K562 (cell line): Measurements from ENCODE around the gene GPSM3. TPM values are rescaled to one million over a fixed set of nuclear protein-coding genes. Genes with fewer than 3 reads are reported as not detected.

Source experiments
- ARID1B ChIP-seq: fragments of 450-650 bp; IDR thresholded peaks from 2 replicates; pipeline ENCODE4 v1.6.1; 2016; ENCODE audit warnings: antibody characterized with exemption, mild to moderate bottlenecking, inconsistent platforms
- BHLHE40 ChIP-seq: IDR thresholded peaks from 2 replicates; pipeline ENCODE4 v1.6.1; 2011; ENCODE audit warnings: low read length, improper control_type of control experiment
- CBFA2T2 ChIP-seq: fragments of 450-650 bp; conservative IDR thresholded peaks from 2 replicates; pipeline ENCODE4 v1.6.1; 2017; ENCODE audit warnings: mild to moderate bottlenecking
- CBX2 ChIP-seq: fragments of 200-600 bp; sonication (generic); IDR thresholded peaks from one replicate; pipeline ENCODE4 v1.6.1; 2012; ENCODE audit warnings: mild to moderate bottlenecking, low read length, inconsistent platforms; ENCODE audit not compliant: insufficient read depth, poor library complexity, severe bottlenecking
- COPS2 ChIP-seq: fragments of 450-650 bp; conservative IDR thresholded peaks from 2 replicates; pipeline ENCODE4 v1.6.1; 2016; ENCODE audit warnings: mild to moderate bottlenecking, moderate library complexity
- FOXK1 ChIP-seq: sonication (generic); formaldehyde crosslinking; IDR thresholded peaks from 2 replicates; pipeline ENCODE4 v1.8.0; 2022; ENCODE audit warnings: missing genetic modification reagents, mild to moderate bottlenecking, borderline replicate concordance
- FOXK2 ChIP-seq, 2 experiments: fragments of 450-650 bp; IDR thresholded peaks in 1 of 2; conservative IDR thresholded peaks in 1 of 2; 2 replicates each; pipeline ENCODE4 v1.6.1; 2016; ENCODE audit warnings: low read depth in 2 of 2, mild to moderate bottlenecking in 1 of 2
- KLF16 ChIP-seq: IDR thresholded peaks from 2 replicates; pipeline ENCODE4 v1.6.1; 2016; ENCODE audit warnings: antibody characterized with exemption
- MYBL2 ChIP-seq, 2 experiments: fragments of 450-650 bp in 1 of 2; sonication (generic) in 1 of 2; formaldehyde crosslinking in 1 of 2; IDR thresholded peaks; 2 replicates each; pipeline versions ENCODE4 v1.6.1 to v1.8.1; 2017 to 2022; ENCODE audit warnings: borderline replicate concordance in 1 of 2, inconsistent platforms in 1 of 2, low read depth in 1 of 2, mild to moderate bottlenecking in 1 of 2, missing genetic modification reagents in 1 of 2, moderate library complexity in 1 of 2
- NFYB ChIP-seq: IDR thresholded peaks from 2 replicates; pipeline ENCODE4 v1.6.1; 2011; ENCODE audit warnings: mild to moderate bottlenecking, moderate library complexity; ENCODE audit not compliant: insufficient read length; ENCODE audit errors: extremely low read depth
- SMARCC2 ChIP-seq: fragments of 450-650 bp; IDR thresholded peaks from 2 replicates; pipeline ENCODE4 v1.6.1; 2017; ENCODE audit warnings: antibody characterized with exemption, moderate library complexity, mild to moderate bottlenecking, low read depth
- TSC22D4 ChIP-seq: fragments of 450-650 bp; IDR thresholded peaks from 2 replicates; pipeline ENCODE4 v1.6.1; 2016; ENCODE audit warnings: missing genetic modification characterization, missing biosample characterization, control low read depth
- ZNF699 ChIP-seq: fragments of 250-450 bp; sonication (Bioruptor Pico); IDR thresholded peaks from 2 replicates; pipeline ENCODE4 v1.8.0; 2021; ENCODE audit warnings: mild to moderate bottlenecking, moderate library complexity; ENCODE audit not compliant: insufficient replicate concordance
- polyA plus RNA-seq, 8 experiments: library from polyadenylated mRNA; depleted of rRNA in 4 of 8; stranded (reverse) in 5 of 8; unstranded in 3 of 8; fragments of >200 nt; fragmentation: Nextera tagmentation in 2 of 8; fragmentation: Illumina TruSeq in 1 of 8; extraction: Ambion mirVana in 2 of 8; extraction: Trizol in 1 of 8; gene quantifications; 2 replicates each; pipeline versions ENCODE4 v1.2.1 to v1.2.3, GENCODE V29; 2011 to 2014; ENCODE audit warnings: inconsistent platforms in 1 of 8, missing spikeins in 1 of 8
- total RNA-seq, 7 experiments: library from RNA; depleted of rRNA in 6 of 7; stranded (reverse); fragments of >200 nt in 6 of 7; fragmentation: Illumina TruSeq in 2 of 7; extraction: Trizol in 2 of 7; gene quantifications; 2 replicates each; pipeline versions ENCODE4 v1.2.1 to v1.2.3, GENCODE V29; 2011 to 2021; ENCODE audit warnings: low replicate concordance in 1 of 7
- TF ChIP-seq, protein P1 (sequence below), 2 experiments: fragments of 450-650 bp; IDR thresholded peaks; 2 replicates each; pipeline ENCODE4 v1.6.1; 2018; ENCODE audit warnings: mild to moderate bottlenecking in 2 of 2, low read depth in 1 of 2; ENCODE audit not compliant: partially characterized antibody in 2 of 2
- TF ChIP-seq, protein P2 (sequence below): sonication (generic); formaldehyde crosslinking; IDR thresholded peaks from 2 replicates; pipeline ENCODE4 v1.8.1; 2023; ENCODE audit warnings: missing genetic modification reagents, mild to moderate bottlenecking, borderline replicate concordance
- TF ChIP-seq, protein P3 (sequence below): fragments of 250-450 bp; sonication (Bioruptor Pico); IDR thresholded peaks from 2 replicates; pipeline ENCODE4 v1.4.0; 2020; ENCODE audit warnings: borderline replicate concordance

GPSM3 gene
- total and polyA plus RNA-seq, 9 of the 15 experiments (the other 6 are each of a cell fraction or from before 2014, with no cell fraction given), result 5.3 to 42.6 (median 24.4) TPM

DNA sequence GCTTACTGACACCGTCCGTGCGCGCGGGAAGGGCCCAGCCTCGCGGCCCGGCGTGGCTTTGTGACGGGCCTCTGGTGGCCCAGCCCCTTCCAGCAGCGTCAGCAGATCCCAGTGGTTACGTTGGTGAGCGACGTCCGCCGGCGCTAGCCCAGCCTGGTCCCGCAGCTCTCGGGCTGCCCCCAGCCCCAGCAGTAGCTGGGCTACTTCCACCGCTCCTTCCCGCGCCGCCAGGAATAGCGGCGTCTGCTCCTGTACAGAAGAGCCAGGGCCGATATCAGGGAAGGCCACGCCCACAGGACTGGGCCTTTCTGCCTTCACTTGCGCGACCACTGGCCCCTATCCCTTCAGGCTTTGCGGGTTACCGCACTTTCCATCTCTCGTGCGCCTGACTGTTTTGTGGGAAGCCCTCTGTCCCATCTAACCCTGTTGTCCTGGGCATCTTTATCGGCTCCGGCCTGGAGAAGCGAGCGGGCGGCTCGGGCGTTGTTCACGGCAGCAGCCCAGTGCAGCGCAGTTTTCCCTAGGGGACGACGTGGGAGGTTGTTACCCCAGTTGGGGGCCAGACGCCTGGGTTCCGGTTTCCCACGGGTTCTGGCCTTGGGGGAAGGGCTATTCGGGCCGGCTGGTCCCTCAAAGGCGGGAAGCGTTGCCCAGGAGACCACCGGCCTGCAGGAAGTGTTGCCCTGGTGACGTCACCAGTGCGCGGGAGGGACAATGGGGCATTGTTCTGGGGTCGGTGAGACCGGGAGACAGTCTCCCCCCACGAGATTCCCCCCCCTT lies 3.6 kb upstream of the GPSM3 start (continued):
- TF ChIP-seq, protein P1, sequence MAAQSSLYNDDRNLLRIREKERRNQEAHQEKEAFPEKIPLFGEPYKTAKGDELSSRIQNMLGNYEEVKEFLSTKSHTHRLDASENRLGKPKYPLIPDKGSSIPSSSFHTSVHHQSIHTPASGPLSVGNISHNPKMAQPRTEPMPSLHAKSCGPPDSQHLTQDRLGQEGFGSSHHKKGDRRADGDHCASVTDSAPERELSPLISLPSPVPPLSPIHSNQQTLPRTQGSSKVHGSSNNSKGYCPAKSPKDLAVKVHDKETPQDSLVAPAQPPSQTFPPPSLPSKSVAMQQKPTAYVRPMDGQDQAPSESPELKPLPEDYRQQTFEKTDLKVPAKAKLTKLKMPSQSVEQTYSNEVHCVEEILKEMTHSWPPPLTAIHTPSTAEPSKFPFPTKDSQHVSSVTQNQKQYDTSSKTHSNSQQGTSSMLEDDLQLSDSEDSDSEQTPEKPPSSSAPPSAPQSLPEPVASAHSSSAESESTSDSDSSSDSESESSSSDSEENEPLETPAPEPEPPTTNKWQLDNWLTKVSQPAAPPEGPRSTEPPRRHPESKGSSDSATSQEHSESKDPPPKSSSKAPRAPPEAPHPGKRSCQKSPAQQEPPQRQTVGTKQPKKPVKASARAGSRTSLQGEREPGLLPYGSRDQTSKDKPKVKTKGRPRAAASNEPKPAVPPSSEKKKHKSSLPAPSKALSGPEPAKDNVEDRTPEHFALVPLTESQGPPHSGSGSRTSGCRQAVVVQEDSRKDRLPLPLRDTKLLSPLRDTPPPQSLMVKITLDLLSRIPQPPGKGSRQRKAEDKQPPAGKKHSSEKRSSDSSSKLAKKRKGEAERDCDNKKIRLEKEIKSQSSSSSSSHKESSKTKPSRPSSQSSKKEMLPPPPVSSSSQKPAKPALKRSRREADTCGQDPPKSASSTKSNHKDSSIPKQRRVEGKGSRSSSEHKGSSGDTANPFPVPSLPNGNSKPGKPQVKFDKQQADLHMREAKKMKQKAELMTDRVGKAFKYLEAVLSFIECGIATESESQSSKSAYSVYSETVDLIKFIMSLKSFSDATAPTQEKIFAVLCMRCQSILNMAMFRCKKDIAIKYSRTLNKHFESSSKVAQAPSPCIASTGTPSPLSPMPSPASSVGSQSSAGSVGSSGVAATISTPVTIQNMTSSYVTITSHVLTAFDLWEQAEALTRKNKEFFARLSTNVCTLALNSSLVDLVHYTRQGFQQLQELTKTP (IDR thresholded peaks at IDR 0.05; ENCODE audit: low read depth in 1 of 2, partially characterized antibody in 2 of 2), result peak in 1 of 2 experiments; percentile 80
- TF ChIP-seq, protein P2, sequence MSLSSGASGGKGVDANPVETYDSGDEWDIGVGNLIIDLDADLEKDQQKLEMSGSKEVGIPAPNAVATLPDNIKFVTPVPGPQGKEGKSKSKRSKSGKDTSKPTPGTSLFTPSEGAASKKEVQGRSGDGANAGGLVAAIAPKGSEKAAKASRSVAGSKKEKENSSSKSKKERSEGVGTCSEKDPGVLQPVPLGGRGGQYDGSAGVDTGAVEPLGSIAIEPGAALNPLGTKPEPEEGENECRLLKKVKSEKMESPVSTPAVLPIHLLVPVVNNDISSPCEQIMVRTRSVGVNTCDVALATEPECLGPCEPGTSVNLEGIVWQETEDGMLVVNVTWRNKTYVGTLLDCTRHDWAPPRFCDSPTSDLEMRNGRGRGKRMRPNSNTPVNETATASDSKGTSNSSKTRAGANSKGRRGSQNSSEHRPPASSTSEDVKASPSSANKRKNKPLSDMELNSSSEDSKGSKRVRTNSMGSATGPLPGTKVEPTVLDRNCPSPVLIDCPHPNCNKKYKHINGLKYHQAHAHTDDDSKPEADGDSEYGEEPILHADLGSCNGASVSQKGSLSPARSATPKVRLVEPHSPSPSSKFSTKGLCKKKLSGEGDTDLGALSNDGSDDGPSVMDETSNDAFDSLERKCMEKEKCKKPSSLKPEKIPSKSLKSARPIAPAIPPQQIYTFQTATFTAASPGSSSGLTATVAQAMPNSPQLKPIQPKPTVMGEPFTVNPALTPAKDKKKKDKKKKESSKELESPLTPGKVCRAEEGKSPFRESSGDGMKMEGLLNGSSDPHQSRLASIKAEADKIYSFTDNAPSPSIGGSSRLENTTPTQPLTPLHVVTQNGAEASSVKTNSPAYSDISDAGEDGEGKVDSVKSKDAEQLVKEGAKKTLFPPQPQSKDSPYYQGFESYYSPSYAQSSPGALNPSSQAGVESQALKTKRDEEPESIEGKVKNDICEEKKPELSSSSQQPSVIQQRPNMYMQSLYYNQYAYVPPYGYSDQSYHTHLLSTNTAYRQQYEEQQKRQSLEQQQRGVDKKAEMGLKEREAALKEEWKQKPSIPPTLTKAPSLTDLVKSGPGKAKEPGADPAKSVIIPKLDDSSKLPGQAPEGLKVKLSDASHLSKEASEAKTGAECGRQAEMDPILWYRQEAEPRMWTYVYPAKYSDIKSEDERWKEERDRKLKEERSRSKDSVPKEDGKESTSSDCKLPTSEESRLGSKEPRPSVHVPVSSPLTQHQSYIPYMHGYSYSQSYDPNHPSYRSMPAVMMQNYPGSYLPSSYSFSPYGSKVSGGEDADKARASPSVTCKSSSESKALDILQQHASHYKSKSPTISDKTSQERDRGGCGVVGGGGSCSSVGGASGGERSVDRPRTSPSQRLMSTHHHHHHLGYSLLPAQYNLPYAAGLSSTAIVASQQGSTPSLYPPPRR (CRISPR knock-in tag), result peak; percentile 93
- TF ChIP-seq BHLHE40 (no peak; the same call in 1 of the 2 replicates), TSC22D4 (tag) (no peak), CBFA2T2 (no peak), CBX2 (no peak), FOXK1 (CRISPR knock-in tag) (0 out of 2 replicates have a peak, but pooled peaks have one; percentile 53), COPS2 (no peak), KLF16 (peak; percentile 6; the same call in 1 of the 2 replicates), ZNF699 (CRISPR knock-in tag) (no peak), ARID1B (no peak; the same call in 1 of the 2 replicates), NFYB (no peak), MYBL2 (IDR thresholded peaks at IDR 0.05; ENCODE audit: low read depth) (no peak), MYBL2 (CRISPR knock-in tag; IDR thresholded peaks at IDR 0.05; ENCODE audit: borderline replicate concordance) (no peak), FOXK2 (conservative IDR thresholded peaks at IDR 0.05 in 1 of 2, IDR thresholded peaks at IDR 0.05 in 1 of 2; ENCODE audit: low read depth in 2 of 2) (peak; percentile 54 to 56; a peak in 3 of 4 replicates), SMARCC2 (no peak)
- TF ChIP-seq, protein P3, sequence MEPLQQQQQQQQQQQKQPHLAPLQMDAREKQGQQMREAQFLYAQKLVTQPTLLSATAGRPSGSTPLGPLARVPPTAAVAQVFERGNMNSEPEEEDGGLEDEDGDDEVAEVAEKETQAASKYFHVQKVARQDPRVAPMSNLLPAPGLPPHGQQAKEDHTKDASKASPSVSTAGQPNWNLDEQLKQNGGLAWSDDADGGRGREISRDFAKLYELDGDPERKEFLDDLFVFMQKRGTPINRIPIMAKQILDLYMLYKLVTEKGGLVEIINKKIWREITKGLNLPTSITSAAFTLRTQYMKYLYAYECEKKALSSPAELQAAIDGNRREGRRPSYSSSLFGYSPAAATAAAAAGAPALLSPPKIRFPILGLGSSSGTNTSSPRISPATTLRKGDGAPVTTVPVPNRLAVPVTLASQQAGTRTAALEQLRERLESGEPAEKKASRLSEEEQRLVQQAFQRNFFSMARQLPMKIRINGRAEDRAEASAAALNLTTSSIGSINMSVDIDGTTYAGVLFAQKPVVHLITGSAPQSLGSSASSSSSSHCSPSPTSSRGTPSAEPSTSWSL (CRISPR knock-in tag), result no peak
